GM12878 (cell line): ENCODE results near the gene SEL1L3. TPM values are rescaled to one million over a fixed set of nuclear protein-coding genes. Genes with fewer than 3 reads are reported as not detected.

Experiments used
- ATAC-seq: fragments of 200-7000 bp; cut with Tn5 transposase; 3 replicates; pipeline ENCODE4 v1.9.1; 2020; ENCODE audit warnings: mild to moderate bottlenecking, moderate library complexity
- BruUV-seq: library from RNA; stranded (reverse); fragments of 400-500 nt; replicated peaks from 2 replicates; lab custom pipeline; 2021; lab: Mats Ljungman, UMichigan
- CTCF ChIA-PET: fragments of 300-600 bp; sonication (Branson Sonifier 250); formaldehyde crosslinking; extraction: SDS; loops from one replicate; lab custom pipeline; 2021; ENCODE audit warnings: inconsistent platforms; lab: Yijun Ruan, JAX
- POLR2A ChIA-PET: fragments of 350-600 bp; formaldehyde crosslinking; extraction: SDS; loops from one replicate; lab custom pipeline; 2021; ENCODE audit warnings: inconsistent platforms; lab: Charles Lee
- RAD21 ChIA-PET: fragments of 300-600 bp; sonication (Branson Sonifier 250); formaldehyde crosslinking; loops from one replicate; lab custom pipeline; 2023; ENCODE audit warnings: antibody characterized with exemption; ENCODE audit not compliant: unreplicated experiment; lab: Charles Lee
- SMC1A ChIA-PET: fragments of 300-600 bp; sonication (Branson Sonifier 250); formaldehyde crosslinking; loops from one replicate; lab custom pipeline; 2023; ENCODE audit not compliant: unreplicated experiment, uncharacterized antibody; lab: Charles Lee
- DNase-seq: peaks from one replicate; pipeline ENCODE4 v3.0.0-alpha.2; 2011; ENCODE audit warnings: low read depth, low spot score
- FAIRE-seq: peaks from 3 replicates; lab custom pipeline; 2011; peaks lifted over from hg19 to GRCh38; lab: Jason Lieb, UNC
- H2AFZ ChIP-seq: 2 replicates; pipeline ENCODE4 v1.6.0; 2011; ENCODE audit warnings: low read depth, low read length, control low read depth; ENCODE audit not compliant: control insufficient read depth
- H3K27ac ChIP-seq: 2 replicates; pipeline ENCODE4 v1.5.1; 2011; ENCODE audit warnings: control low read depth; ENCODE audit not compliant: control insufficient read depth, insufficient read depth
- H3K27me3 ChIP-seq, 2 experiments: replicated peaks in 1 of 2; 2 replicates each; pipeline versions ENCODE4 v1.6.0 to v1.6.1; 2011; ENCODE audit warnings: low read length in 1 of 2; ENCODE audit not compliant: control insufficient read depth in 2 of 2, insufficient read depth in 2 of 2
- H3K36me3 ChIP-seq, 2 experiments: 2 replicates each; pipeline ENCODE4 v1.5.1; 2011; ENCODE audit warnings: low read length in 1 of 2; ENCODE audit not compliant: control insufficient read depth in 2 of 2, insufficient read depth in 2 of 2
- H3K4me1 ChIP-seq: 2 replicates; pipeline ENCODE4 v1.6.1; 2011; ENCODE audit warnings: mild to moderate bottlenecking, low read length, moderate library complexity, mixed read lengths; ENCODE audit not compliant: control insufficient read depth, insufficient read depth
- H3K4me2 ChIP-seq: 2 replicates; pipeline ENCODE4 v1.6.0; 2011; ENCODE audit warnings: control low read depth; ENCODE audit not compliant: control insufficient read depth, insufficient read depth
- H3K4me3 ChIP-seq: fragments of 200-600 bp; sonication (generic); 2 replicates; pipeline ENCODE4 v1.5.1; 2016
- H3K79me2 ChIP-seq: 2 replicates; pipeline ENCODE4 v1.6.0; 2011; ENCODE audit warnings: low read length; ENCODE audit not compliant: control insufficient read depth, insufficient read depth
- H3K9ac ChIP-seq: 2 replicates; pipeline ENCODE4 v1.8.0; 2011; ENCODE audit warnings: low read length, control low read depth, mixed read lengths; ENCODE audit not compliant: control insufficient read depth, insufficient read depth
- H3K9me3 ChIP-seq: replicated peaks from 3 replicates; pipeline ENCODE4 v1.5.1; 2011; ENCODE audit warnings: mild to moderate bottlenecking, low read length; ENCODE audit not compliant: control insufficient read depth, insufficient read depth
- H4K20me1 ChIP-seq: 2 replicates; pipeline ENCODE4 v1.6.0; 2011; ENCODE audit not compliant: control insufficient read depth, insufficient read depth
- CUX1 ChIP-seq: IDR thresholded peaks from 2 replicates; pipeline ENCODE4 v1.6.1; 2012; ENCODE audit warnings: improper control_type of control experiment, low read depth, low read length; ENCODE audit not compliant: insufficient replicate concordance
- IKZF2 ChIP-seq, 2 experiments: fragments of 450-650 bp; IDR thresholded peaks; 2 replicates each; pipeline ENCODE4 v1.6.1; 2017; ENCODE audit warnings: mild to moderate bottlenecking in 2 of 2, moderate library complexity in 2 of 2
- IRF3 ChIP-seq: fragments of 450-650 bp; IDR thresholded peaks from 2 replicates; pipeline ENCODE4 v1.6.1; 2014; ENCODE audit warnings: mild to moderate bottlenecking
- KDM1A ChIP-seq: fragments of 200-600 bp; sonication (generic); IDR thresholded peaks from 2 replicates; pipeline ENCODE4 v1.6.1; 2016; ENCODE audit warnings: borderline replicate concordance
- MLLT1 ChIP-seq: fragments of 450-650 bp; IDR thresholded peaks from 2 replicates; pipeline ENCODE4 v1.6.1; 2016; ENCODE audit warnings: mild to moderate bottlenecking
- PBX3 ChIP-seq: IDR thresholded peaks from 2 replicates; pipeline ENCODE4 v1.6.1; 2011; ENCODE audit warnings: mild to moderate bottlenecking, low read depth, low read length, moderate library complexity; ENCODE audit not compliant: insufficient replicate concordance
- POLR2AphosphoS5 ChIP-seq: IDR thresholded peaks from 2 replicates; pipeline ENCODE4 v1.6.1; 2011; ENCODE audit warnings: mild to moderate bottlenecking, low read length, inconsistent platforms
- RCOR1 ChIP-seq: conservative IDR thresholded peaks from 2 replicates; pipeline ENCODE4 v1.6.1; 2012; ENCODE audit warnings: low read depth, low read length, improper control_type of control experiment
- SPI1 ChIP-seq: IDR thresholded peaks from 2 replicates; pipeline ENCODE4 v1.6.1; 2011; ENCODE audit warnings: low read depth, mild to moderate bottlenecking, low read length, moderate library complexity, borderline replicate concordance; ENCODE audit not compliant: insufficient read depth
- TARDBP ChIP-seq: IDR thresholded peaks from 2 replicates; pipeline ENCODE4 v1.6.1; 2016; ENCODE audit warnings: borderline replicate concordance
- ZBTB11 ChIP-seq: fragments of 450-650 bp; formaldehyde crosslinking; IDR thresholded peaks from 2 replicates; pipeline ENCODE4 v1.5.0; 2022; ENCODE audit warnings: mild to moderate bottlenecking, missing genetic modification characterization
- WGBS: methylation state at CpG from one replicate; pipeline ENCODE4 v1.1.6; 2016; ENCODE audit warnings: low lambda C conversion rate; ENCODE audit not compliant: insufficient replicate concordance, insufficient coverage; ENCODE audit errors: missing lambda C conversion rate; 5-methylcytosine and 5-hydroxymethylcytosine counted together
- in situ Hi-C: fragments of 300-500 bp; cut with MboI; formaldehyde crosslinking; loops from 9 replicates; pipeline ENCODE4 v1.14.3; 2018; ENCODE audit warnings: mixed read lengths
- intact Hi-C: fragments of 100-400 bp; cut with micrococcal nuclease; formaldehyde crosslinking; loops from one replicate; pipeline ENCODE4 v1.14.2; 2022; ENCODE audit not compliant: unreplicated experiment
- polyA plus RNA-seq, 11 experiments: library from polyadenylated mRNA; depleted of rRNA in 4 of 11; unstranded in 6 of 11; stranded (reverse) in 5 of 11; fragments of >200 nt; fragmentation: Nextera tagmentation in 4 of 11; fragmentation: Illumina TruSeq in 1 of 11; extraction: Ambion mirVana in 4 of 11; extraction: Trizol in 1 of 11; gene quantifications; 1 replicate in 1 of 11; 2 replicates in 10 of 11; pipeline versions ENCODE4 v1.2.1 to v1.2.3, GENCODE V29; 2011 to 2016; ENCODE audit warnings: inconsistent platforms in 2 of 11, missing spikeins in 2 of 11, low read depth in 1 of 11
- total RNA-seq, 4 experiments: library from RNA; depleted of rRNA in 3 of 4; stranded (reverse); fragments of >200 nt in 3 of 4; fragmentation: Illumina TruSeq in 1 of 4; extraction: Trizol in 1 of 4; gene quantifications; 2 replicates each; pipeline versions ENCODE4 v1.2.1 to v1.2.3, GENCODE V29; 2013 to 2021

SEL1L3 gene
- total and polyA plus RNA-seq, 10 of the 15 experiments (the other 5 are each of a cell fraction or from before 2014, with no cell fraction given), result 20.4 to 82.2 (median 47.3) TPM

- no peaks in the 10 kb centered on the region for H4K20me1 ChIP-seq
- no peaks in the 10 kb centered on the region for H3K36me3 ChIP-seq
- FAIRE-seq (no peak), ATAC-seq (no peak), DNase-seq (no peak)
- CTCF ChIA-PET, result interaction anchor here (0.9 kb wide), 1 partner anchor 39 kb away, joined by 3 read pairs; no protein-coding TSS in a partner anchor
- SMC1A ChIA-PET, result interaction anchor here (1.8 to 6.3 kb wide), 2 partner anchors 22 to 31 kb away, joined by 5 to 35 read pairs; no protein-coding TSS in a partner anchor
- no peaks in the 10 kb centered on the region for H3K79me2 ChIP-seq
- H3K4me3 ChIP-seq, result no peak overlapping the region
- in situ Hi-C loops (no loop called here), intact Hi-C loops (no loop called here)
- BruUV-seq, result no TSS peak
- peaks cover 56% of the 10 kb centered on the region for H3K4me1 ChIP-seq
- WGBS, result 23% methylated on average over 4 of the region's 4 CpGs
- H2AFZ ChIP-seq, result no peak overlapping the region
- no peaks in the 10 kb centered on the region for H3K27me3 ChIP-seq
- H3K27ac ChIP-seq, result no peak overlapping the region
- no peak overlapping the region for H3K4me2 ChIP-seq
- no peak overlapping the region for H3K9ac ChIP-seq
- POLR2A ChIA-PET, result no interaction called here
- H3K9me3 ChIP-seq, result peaks cover 3% of the 10 kb centered on the region; the same call in 2 of the 3 replicates
- RAD21 ChIA-PET, result interaction anchor here (1.9 kb wide), 1 partner anchor 21 kb away, joined by 4 read pairs; no protein-coding TSS in a partner anchor
- TF ChIP-seq POLR2AphosphoS5 (no peak), KDM1A (no peak), IRF3 (no peak), CUX1 (no peak), PBX3 (no peak), RCOR1 (no peak), SPI1 (peak; percentile 58; the same call in 1 of the 2 replicates), TARDBP (no peak), ZBTB11 (CRISPR knock-in tag) (no peak), MLLT1 (no peak), IKZF2 (IDR thresholded peaks at IDR 0.05) (peak; percentile 38 to 60; a peak in 2 of 4 replicates)
Measured at GRCh38 chr4:25881193-25881592, 18.4 kb upstream of the SEL1L3 start.
